H9 (cell line): Measurements from ENCODE around the gene MTHFD1L. TPM values are rescaled to one million over a fixed set of nuclear protein-coding genes. Genes with fewer than 3 reads are reported as not detected.

Experiments used
- DNase-seq: peaks from one replicate; pipeline ENCODE4 v3.0.0-alpha.2; 2017
- H2AFZ ChIP-seq: one replicate; pipeline ENCODE4 v1.6.1; 2013; ENCODE audit warnings: mild to moderate bottlenecking, low read length, control low read depth, moderate library complexity
- H2AK5ac ChIP-seq: 2 replicates; pipeline ENCODE4 v1.6.1; 2013; ENCODE audit warnings: low read length, control low read depth, mixed read lengths; ENCODE audit not compliant: insufficient read length
- H2BK120ac ChIP-seq: one replicate; pipeline ENCODE4 v1.6.1; 2013; ENCODE audit warnings: low read depth, mild to moderate bottlenecking, low read length, control low read depth, inconsistent platforms; ENCODE audit not compliant: poor library complexity, severe bottlenecking
- H2BK12ac ChIP-seq: 2 replicates; pipeline ENCODE4 v1.6.1; 2013; ENCODE audit warnings: low read length, control low read depth, mixed read lengths, low read depth; ENCODE audit not compliant: insufficient read length
- H2BK15ac ChIP-seq: 2 replicates; pipeline ENCODE4 v1.6.1; 2013; ENCODE audit warnings: low read depth, low read length, control low read depth
- H2BK20ac ChIP-seq: one replicate; pipeline ENCODE4 v1.6.1; 2013; ENCODE audit warnings: low read depth, mild to moderate bottlenecking, low read length, control low read depth, inconsistent platforms; ENCODE audit not compliant: poor library complexity, severe bottlenecking
- H2BK5ac ChIP-seq: 2 replicates; pipeline ENCODE4 v1.6.1; 2013; ENCODE audit warnings: low read length, control low read depth, mixed read lengths; ENCODE audit not compliant: insufficient read length
- H3K14ac ChIP-seq: 2 replicates; pipeline ENCODE4 v1.6.1; 2013; ENCODE audit warnings: low read length, control low read depth; ENCODE audit not compliant: insufficient read depth
- H3K18ac ChIP-seq: 2 replicates; pipeline ENCODE4 v1.6.1; 2013; ENCODE audit warnings: low read depth, mild to moderate bottlenecking, mixed read lengths, low read length, control low read depth; ENCODE audit not compliant: insufficient read length
- H3K23ac ChIP-seq: 2 replicates; pipeline ENCODE4 v1.6.1; 2013; ENCODE audit warnings: low read length, control low read depth, mixed read lengths, low read depth; ENCODE audit not compliant: insufficient read length
- H3K23me2 ChIP-seq: 2 replicates; pipeline ENCODE4 v1.6.1; 2013; ENCODE audit warnings: low read depth, mild to moderate bottlenecking, mixed read lengths, low read length, control low read depth; ENCODE audit not compliant: insufficient read length, poor library complexity, severe bottlenecking
- H3K27ac ChIP-seq: 2 replicates; pipeline ENCODE4 v1.5.1; 2013; ENCODE audit warnings: low read length, control low read depth, mixed read lengths, low read depth; ENCODE audit not compliant: insufficient read length
- H3K27me3 ChIP-seq: 2 replicates; pipeline ENCODE4 v1.6.1; 2013; ENCODE audit warnings: low read length, control low read depth, inconsistent platforms; ENCODE audit not compliant: insufficient read depth
- H3K4ac ChIP-seq: 2 replicates; pipeline ENCODE4 v1.6.1; 2013; ENCODE audit warnings: low read depth, mild to moderate bottlenecking, control low read depth, inconsistent platforms, low read length, moderate library complexity
- H3K4me1 ChIP-seq: 2 replicates; pipeline ENCODE4 v1.6.1; 2013; ENCODE audit warnings: low read length, control low read depth, inconsistent platforms; ENCODE audit not compliant: insufficient read depth
- H3K4me2 ChIP-seq: 2 replicates; pipeline ENCODE4 v1.6.1; 2013; ENCODE audit warnings: low read length, control low read depth, mixed read lengths; ENCODE audit not compliant: insufficient read length, insufficient read depth
- H3K56ac ChIP-seq: 2 replicates; pipeline ENCODE4 v1.6.1; 2013; ENCODE audit warnings: low read depth, mild to moderate bottlenecking, mixed read lengths, low read length, control low read depth; ENCODE audit not compliant: insufficient read length
- H3K79me1 ChIP-seq: 2 replicates; pipeline ENCODE4 v1.6.1; 2013; ENCODE audit warnings: low read depth, mild to moderate bottlenecking, moderate library complexity, low read length, control low read depth, inconsistent platforms; ENCODE audit not compliant: insufficient read depth, poor library complexity, severe bottlenecking
- H3K79me2 ChIP-seq: 2 replicates; pipeline ENCODE4 v1.6.1; 2013; ENCODE audit warnings: low read length, control low read depth, inconsistent platforms; ENCODE audit not compliant: insufficient read depth
- H3K9ac ChIP-seq: 2 replicates; pipeline ENCODE4 v1.6.1; 2013; ENCODE audit warnings: low read length, control low read depth, mixed read lengths; ENCODE audit not compliant: insufficient read length; ENCODE audit errors: extremely low read depth
- H3K9me3 ChIP-seq: one replicate; pipeline ENCODE4 v1.6.1; 2013; ENCODE audit warnings: low read depth, low read length, inconsistent platforms; ENCODE audit not compliant: control insufficient read depth
- H3T11ph ChIP-seq: one replicate; pipeline ENCODE4 v1.6.1; 2013; ENCODE audit warnings: mild to moderate bottlenecking, low read length, control low read depth, inconsistent platforms
- H4K20me1 ChIP-seq: one replicate; pipeline ENCODE4 v1.6.1; 2013; ENCODE audit not compliant: control insufficient read depth, insufficient read length, insufficient read depth
- H4K5ac ChIP-seq: 2 replicates; pipeline ENCODE4 v1.6.1; 2013; ENCODE audit warnings: low read depth, mild to moderate bottlenecking, mixed read lengths, low read length, control low read depth; ENCODE audit not compliant: insufficient read length
- H4K8ac ChIP-seq: replicated peaks from 2 replicates; pipeline ENCODE4 v1.6.1; 2013; ENCODE audit warnings: low read length, control low read depth, mixed read lengths, low read depth; ENCODE audit not compliant: insufficient read length
- H4K91ac ChIP-seq: 2 replicates; pipeline ENCODE4 v1.6.1; 2013; ENCODE audit warnings: low read depth, mild to moderate bottlenecking, moderate library complexity, mixed read lengths, low read length, control low read depth; ENCODE audit not compliant: insufficient read length
- H3K27ac Mint-ChIP-seq, 3 experiments: 2 replicates in 2 of 3; 3 replicates in 1 of 3; pipeline ENCODE4 v1.8.0; 2020 to 2021; ENCODE audit warnings: mixed read lengths in 3 of 3, mild to moderate bottlenecking in 1 of 3, moderate library complexity in 1 of 3
- H3K27me3 Mint-ChIP-seq: 2 replicates; pipeline ENCODE4 v1.8.0; 2021; ENCODE audit warnings: low read depth, mild to moderate bottlenecking, moderate library complexity, mixed read lengths
- H3K36me3 Mint-ChIP-seq, 3 experiments: 2 replicates in 2 of 3; 3 replicates in 1 of 3; pipeline ENCODE4 v1.8.0; 2020 to 2021; ENCODE audit warnings: low read depth in 3 of 3, mixed read lengths in 3 of 3; ENCODE audit not compliant: insufficient read depth in 1 of 3
- H3K4me1 Mint-ChIP-seq, 2 experiments: 2 replicates each; pipeline ENCODE4 v1.8.0; 2020; ENCODE audit warnings: mixed read lengths in 2 of 2
- H3K4me3 Mint-ChIP-seq, 2 experiments: 2 replicates in 1 of 2; 3 replicates in 1 of 2; pipeline ENCODE4 v1.8.0; 2020 to 2021; ENCODE audit warnings: mild to moderate bottlenecking in 2 of 2, mixed read lengths in 2 of 2, moderate library complexity in 1 of 2
- H3K9me3 Mint-ChIP-seq, 2 experiments: 2 replicates in 1 of 2; 3 replicates in 1 of 2; pipeline ENCODE4 v1.8.0; 2020; ENCODE audit warnings: mild to moderate bottlenecking in 2 of 2, mixed read lengths in 2 of 2, moderate library complexity in 1 of 2
- WGBS: extraction: QIAGEN DNeasy Blood & Tissue Kit; methylation state at CpG from one replicate; pipeline ENCODE4 v1.1.7; 2013; ENCODE audit warnings: missing lambda C conversion rate, low lambda C conversion rate, mixed read lengths; ENCODE audit not compliant: insufficient read length; ENCODE audit errors: extremely low coverage; 5-methylcytosine and 5-hydroxymethylcytosine counted together
- total RNA-seq: library from RNA; stranded (reverse); gene quantifications from 2 replicates; pipeline ENCODE4 v1.2.1, GENCODE V29; 2021
- TF ChIP-seq, protein P1 (sequence below): fragments of 200-600 bp; sonication (generic); conservative IDR thresholded peaks from 3 replicates; pipeline ENCODE4 v1.8.0; 2021; ENCODE audit warnings: antibody characterized with exemption, mild to moderate bottlenecking

The MTHFD1L gene
- total RNA-seq, 1 experiment from 2014 or later: 90.2 TPM

GRCh38 chr6:150975136-150975535, 109.6 kb downstream of the MTHFD1L start:
- Mint-ChIP-seq H3K27ac (no peak overlapping the region), H3K36me3 (peaks cover 16 to 58% (median 22%) of the 10 kb centered on the region in 3 experiments; a peak in 6 of 7 replicates)

More at GRCh38 chr6:150975136-150975535, 109.6 kb downstream of the MTHFD1L start:
- no peak overlapping the region for H2AK5ac ChIP-seq
- no peak overlapping the region for H3K18ac ChIP-seq
- H2BK20ac ChIP-seq: no peak overlapping the region
- no peak overlapping the region for H3K4ac ChIP-seq
- no peak overlapping the region for H3K56ac ChIP-seq
- H2BK12ac ChIP-seq: no peak overlapping the region
- H4K91ac ChIP-seq: no peak overlapping the region
- no peak overlapping the region for H2BK5ac ChIP-seq
- no peaks in the 10 kb centered on the region for H3K27me3 ChIP-seq
- H3K4me1 ChIP-seq: no peaks in the 10 kb centered on the region
- H3K4me1 Mint-ChIP-seq: no peaks in the 10 kb centered on the region; a peak in 1 of 4 replicates
- H3K4me2 ChIP-seq: no peak overlapping the region
- H3K14ac ChIP-seq: no peak overlapping the region
- TF ChIP-seq, protein P1, sequence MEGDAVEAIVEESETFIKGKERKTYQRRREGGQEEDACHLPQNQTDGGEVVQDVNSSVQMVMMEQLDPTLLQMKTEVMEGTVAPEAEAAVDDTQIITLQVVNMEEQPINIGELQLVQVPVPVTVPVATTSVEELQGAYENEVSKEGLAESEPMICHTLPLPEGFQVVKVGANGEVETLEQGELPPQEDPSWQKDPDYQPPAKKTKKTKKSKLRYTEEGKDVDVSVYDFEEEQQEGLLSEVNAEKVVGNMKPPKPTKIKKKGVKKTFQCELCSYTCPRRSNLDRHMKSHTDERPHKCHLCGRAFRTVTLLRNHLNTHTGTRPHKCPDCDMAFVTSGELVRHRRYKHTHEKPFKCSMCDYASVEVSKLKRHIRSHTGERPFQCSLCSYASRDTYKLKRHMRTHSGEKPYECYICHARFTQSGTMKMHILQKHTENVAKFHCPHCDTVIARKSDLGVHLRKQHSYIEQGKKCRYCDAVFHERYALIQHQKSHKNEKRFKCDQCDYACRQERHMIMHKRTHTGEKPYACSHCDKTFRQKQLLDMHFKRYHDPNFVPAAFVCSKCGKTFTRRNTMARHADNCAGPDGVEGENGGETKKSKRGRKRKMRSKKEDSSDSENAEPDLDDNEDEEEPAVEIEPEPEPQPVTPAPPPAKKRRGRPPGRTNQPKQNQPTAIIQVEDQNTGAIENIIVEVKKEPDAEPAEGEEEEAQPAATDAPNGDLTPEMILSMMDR: no peak
- H4K8ac ChIP-seq: no peak overlapping the region
- H2BK120ac ChIP-seq: no peak overlapping the region
- H3K9ac ChIP-seq: no peak overlapping the region
- H3K9me3 Mint-ChIP-seq: no peaks in the 10 kb centered on the region
- H4K20me1 ChIP-seq: no peaks in the 10 kb centered on the region
- H3K23ac ChIP-seq: no peak overlapping the region
- H2BK15ac ChIP-seq: no peak overlapping the region
- no peaks in the 10 kb centered on the region for H3K79me2 ChIP-seq
- H2AFZ ChIP-seq: no peak overlapping the region
- DNase-seq: no peak
- no peak overlapping the region for H3K27ac ChIP-seq
- no peak overlapping the region for H4K5ac ChIP-seq
- no peak overlapping the region for H3T11ph ChIP-seq
- no CpG with 5 or more reads among the region's 6 CpGs for WGBS
- H3K27me3 Mint-ChIP-seq: no peaks in the 10 kb centered on the region
- no peaks in the 10 kb centered on the region for H3K9me3 ChIP-seq
- no peaks in the 10 kb centered on the region for H3K23me2 ChIP-seq
- H3K4me3 Mint-ChIP-seq: no peak overlapping the region
- H3K79me1 ChIP-seq: no peaks in the 10 kb centered on the region
